ENCODE results near the gene PCK2. TPM values are rescaled to one million over a fixed set of nuclear protein-coding genes. Genes with fewer than 3 reads are reported as not detected.

The PCK2 gene
- total RNA-seq, 1 donor from 2014 or later: 126 TPM

GRCh38 chr14:24092110-24092504 is 2.0 kb upstream of the PCK2 start:
- no peak for TF ChIP-seq CTCF (IDR thresholded peaks at IDR 0.05)
- Mint-ChIP-seq H3K27me3 (ENCODE audit: low read depth) (peaks cover under 1% of the 10 kb centered on the region), H3K27ac (ENCODE audit: unreplicated experiment) (no peak overlapping the region), H3K4me3 (ENCODE audit: unreplicated experiment) (no peak overlapping the region), H3K9me3 (ENCODE audit: low read depth) (no peaks in the 10 kb centered on the region), H3K36me3 (ENCODE audit: low read depth) (peaks cover 10% of the 10 kb centered on the region), H3K4me1 (ENCODE audit: low read depth) (peaks cover 35% of the 10 kb centered on the region)
- no peak for DNase-seq (ENCODE audit: low spot score)

- DNase-seq (ENCODE audit: low spot score): no peak
- peaks cover 10% of the 10 kb centered on the region for H3K36me3 Mint-ChIP-seq (ENCODE audit: low read depth)
- no peaks in the 10 kb centered on the region for H3K9me3 Mint-ChIP-seq (ENCODE audit: low read depth)
- TF ChIP-seq CTCF (IDR thresholded peaks at IDR 0.05): no peak
- no peak overlapping the region for H3K4me3 Mint-ChIP-seq (ENCODE audit: unreplicated experiment)
- H3K4me1 Mint-ChIP-seq (ENCODE audit: low read depth): peaks cover 35% of the 10 kb centered on the region
- H3K27ac Mint-ChIP-seq (ENCODE audit: unreplicated experiment): peak overlapping the region; percentile 97
- H3K27me3 Mint-ChIP-seq (ENCODE audit: low read depth): no peaks in the 10 kb centered on the region
Observed at GRCh38 chr14:24092505-24093206, 1.5 kb upstream of the PCK2 start.

GRCh38 chr14:24093207-24093900 is 757 bp upstream of the PCK2 start:
- H3K27ac Mint-ChIP-seq (ENCODE audit: unreplicated experiment): peak overlapping the region; percentile 97
- H3K4me1 Mint-ChIP-seq (ENCODE audit: low read depth): peaks cover 35% of the 10 kb centered on the region
- peaks cover 10% of the 10 kb centered on the region for H3K36me3 Mint-ChIP-seq (ENCODE audit: low read depth)
- TF ChIP-seq CTCF (IDR thresholded peaks at IDR 0.05): no peak
- H3K27me3 Mint-ChIP-seq (ENCODE audit: low read depth): no peaks in the 10 kb centered on the region
- peak overlapping the region; percentile 99 for H3K4me3 Mint-ChIP-seq (ENCODE audit: unreplicated experiment)
- H3K9me3 Mint-ChIP-seq (ENCODE audit: low read depth): no peaks in the 10 kb centered on the region
- no peak for DNase-seq (ENCODE audit: low spot score)

GRCh38 chr14:24094841-24095270 is 745 bp downstream of the PCK2 start:
- TF ChIP-seq CTCF (IDR thresholded peaks at IDR 0.05): no peak
- peak overlapping the region; percentile 99 for H3K4me3 Mint-ChIP-seq (ENCODE audit: unreplicated experiment)
- peak overlapping the region; percentile 97 for H3K27ac Mint-ChIP-seq (ENCODE audit: unreplicated experiment)
- no peaks in the 10 kb centered on the region for H3K27me3 Mint-ChIP-seq (ENCODE audit: low read depth)
- peaks cover 38% of the 10 kb centered on the region for H3K4me1 Mint-ChIP-seq (ENCODE audit: low read depth)
- DNase-seq (ENCODE audit: low spot score): no peak
- H3K36me3 Mint-ChIP-seq (ENCODE audit: low read depth): peaks cover 15% of the 10 kb centered on the region
- no peaks in the 10 kb centered on the region for H3K9me3 Mint-ChIP-seq (ENCODE audit: low read depth)

GRCh38 chr14:24095271-24096068 is 1.4 kb downstream of the PCK2 start:
- peaks cover 38% of the 10 kb centered on the region for H3K4me1 Mint-ChIP-seq (ENCODE audit: low read depth)
- peaks cover 18% of the 10 kb centered on the region for H3K36me3 Mint-ChIP-seq (ENCODE audit: low read depth)
- no peaks in the 10 kb centered on the region for H3K27me3 Mint-ChIP-seq (ENCODE audit: low read depth)
- H3K9me3 Mint-ChIP-seq (ENCODE audit: low read depth): no peaks in the 10 kb centered on the region
- no peak for DNase-seq (ENCODE audit: low spot score)
- TF ChIP-seq CTCF (IDR thresholded peaks at IDR 0.05): no peak
- H3K27ac Mint-ChIP-seq (ENCODE audit: unreplicated experiment): peak overlapping the region; percentile 97
- peak overlapping the region; percentile 99 for H3K4me3 Mint-ChIP-seq (ENCODE audit: unreplicated experiment)

Data from chondrocyte (in vitro differentiated cells).